HFF-Myc (cell line): ENCODE data around the gene NCK1.

ENCODE experiments used
- DNase-seq: peaks from one replicate; pipeline ENCODE4 v3.0.0-alpha.2; 2011; ENCODE audit warnings: low read depth; ENCODE audit errors: extremely low read depth
- H3K4me3 ChIP-seq: replicated peaks from 2 replicates; pipeline ENCODE4 v1.5.1; 2011; ENCODE audit warnings: low read depth, mild to moderate bottlenecking, control low read depth, low read length
- CTCF ChIP-seq: IDR thresholded peaks from 2 replicates; pipeline ENCODE4 v1.5.1; 2012; ENCODE audit warnings: mild to moderate bottlenecking, low read depth, low read length, control low read depth; ENCODE audit errors: missing control alignments

Gene NCK1

GRCh38 chr3:136992115-136992514, 130.1 kb downstream of the NCK1 start:
- no peak for TF ChIP-seq CTCF
- no peak overlapping the region for H3K4me3 ChIP-seq
- DNase-seq: no peak

GRCh38 chr3:136994772-136995516, 132.9 kb downstream of the NCK1 start:
- DNase-seq: peak; percentile 65

GRCh38 chr3:136995652-136996051, 133.6 kb downstream of the NCK1 start:
- H3K4me3 ChIP-seq: no peak overlapping the region
- DNase-seq: no peak
- TF ChIP-seq CTCF: no peak

More at GRCh38 chr3:136994772-136995516, 132.9 kb downstream of the NCK1 start:
- H3K4me3 ChIP-seq: no peak overlapping the region
- TF ChIP-seq CTCF: no peak
